ENCODE results near the gene BAIAP3. TPM values are rescaled to one million over a fixed set of nuclear protein-coding genes. Genes with fewer than 3 reads are reported as not detected.

The BAIAP3 gene
- total RNA-seq, 1 donor from 2014 or later = 3.0 TPM

DNA sequence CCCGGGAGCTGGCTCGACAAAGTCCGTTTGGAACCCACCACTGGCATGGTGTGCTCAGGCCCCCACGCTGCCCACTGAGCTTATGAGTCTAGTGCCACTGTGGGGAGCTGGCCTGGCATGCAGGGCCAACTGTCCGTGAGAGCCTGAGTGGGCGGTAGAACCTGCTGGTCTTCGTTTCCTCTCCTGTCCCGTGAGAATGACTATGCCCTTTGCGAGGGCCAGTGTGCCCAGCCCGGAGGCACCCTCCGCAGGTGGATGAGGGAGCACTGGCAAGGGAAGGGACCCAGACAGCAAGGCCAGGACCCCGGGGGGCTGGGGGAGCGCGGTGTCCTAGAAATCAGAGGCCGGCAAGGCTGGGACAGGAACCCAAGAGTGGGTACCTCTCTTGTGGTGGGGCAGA, 3.2 kb downstream of the BAIAP3 start:
- DNase-seq (no peak), ATAC-seq (no peak)
- H3K4me1 ChIP-seq = peaks cover 26% of the 10 kb centered on the region
- no peak overlapping the region for H3K27ac ChIP-seq
- TF ChIP-seq, protein P1, sequence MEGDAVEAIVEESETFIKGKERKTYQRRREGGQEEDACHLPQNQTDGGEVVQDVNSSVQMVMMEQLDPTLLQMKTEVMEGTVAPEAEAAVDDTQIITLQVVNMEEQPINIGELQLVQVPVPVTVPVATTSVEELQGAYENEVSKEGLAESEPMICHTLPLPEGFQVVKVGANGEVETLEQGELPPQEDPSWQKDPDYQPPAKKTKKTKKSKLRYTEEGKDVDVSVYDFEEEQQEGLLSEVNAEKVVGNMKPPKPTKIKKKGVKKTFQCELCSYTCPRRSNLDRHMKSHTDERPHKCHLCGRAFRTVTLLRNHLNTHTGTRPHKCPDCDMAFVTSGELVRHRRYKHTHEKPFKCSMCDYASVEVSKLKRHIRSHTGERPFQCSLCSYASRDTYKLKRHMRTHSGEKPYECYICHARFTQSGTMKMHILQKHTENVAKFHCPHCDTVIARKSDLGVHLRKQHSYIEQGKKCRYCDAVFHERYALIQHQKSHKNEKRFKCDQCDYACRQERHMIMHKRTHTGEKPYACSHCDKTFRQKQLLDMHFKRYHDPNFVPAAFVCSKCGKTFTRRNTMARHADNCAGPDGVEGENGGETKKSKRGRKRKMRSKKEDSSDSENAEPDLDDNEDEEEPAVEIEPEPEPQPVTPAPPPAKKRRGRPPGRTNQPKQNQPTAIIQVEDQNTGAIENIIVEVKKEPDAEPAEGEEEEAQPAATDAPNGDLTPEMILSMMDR (IDR thresholded peaks at IDR 0.05) = no peak
- no peaks in the 10 kb centered on the region for H3K9me3 ChIP-seq
- H3K27me3 ChIP-seq = peaks cover 49% of the 10 kb centered on the region
- H3K36me3 ChIP-seq = no peaks in the 10 kb centered on the region
- H3K4me3 ChIP-seq = no peak overlapping the region
- intact Hi-C loops (cut with DNase I) = no loop called here

DNA sequence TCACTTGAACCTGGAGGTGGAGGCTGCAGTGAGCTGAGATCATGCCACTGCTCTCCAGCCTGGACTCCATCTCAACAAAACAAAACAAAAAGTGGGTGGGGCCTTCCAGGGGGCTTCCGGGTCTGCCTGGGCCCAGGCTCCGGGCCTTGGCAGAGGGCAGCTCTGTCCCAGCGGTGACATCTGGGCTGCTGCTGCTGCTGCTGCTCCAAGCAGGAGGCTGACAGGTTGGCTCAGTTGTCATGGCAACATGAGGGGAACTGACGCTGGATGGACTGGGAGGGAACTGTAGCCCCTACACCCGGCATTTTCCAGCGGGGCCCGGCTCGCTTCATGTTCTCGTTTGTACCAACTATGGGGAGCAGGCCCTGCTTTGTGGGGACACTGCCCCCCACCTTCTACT, 4.0 kb downstream of the BAIAP3 start:
- DNase-seq = no peak
- H3K36me3 ChIP-seq = no peaks in the 10 kb centered on the region
- H3K4me1 ChIP-seq = peaks cover 21% of the 10 kb centered on the region
- intact Hi-C loops (cut with DNase I) = no loop called here
- ATAC-seq = no peak
- TF ChIP-seq, protein P1 (IDR thresholded peaks at IDR 0.05) = no peak
- H3K9me3 ChIP-seq = no peaks in the 10 kb centered on the region
- H3K27ac ChIP-seq = no peak overlapping the region
- H3K27me3 ChIP-seq = peaks cover 40% of the 10 kb centered on the region
- no peak overlapping the region for H3K4me3 ChIP-seq

DNA sequence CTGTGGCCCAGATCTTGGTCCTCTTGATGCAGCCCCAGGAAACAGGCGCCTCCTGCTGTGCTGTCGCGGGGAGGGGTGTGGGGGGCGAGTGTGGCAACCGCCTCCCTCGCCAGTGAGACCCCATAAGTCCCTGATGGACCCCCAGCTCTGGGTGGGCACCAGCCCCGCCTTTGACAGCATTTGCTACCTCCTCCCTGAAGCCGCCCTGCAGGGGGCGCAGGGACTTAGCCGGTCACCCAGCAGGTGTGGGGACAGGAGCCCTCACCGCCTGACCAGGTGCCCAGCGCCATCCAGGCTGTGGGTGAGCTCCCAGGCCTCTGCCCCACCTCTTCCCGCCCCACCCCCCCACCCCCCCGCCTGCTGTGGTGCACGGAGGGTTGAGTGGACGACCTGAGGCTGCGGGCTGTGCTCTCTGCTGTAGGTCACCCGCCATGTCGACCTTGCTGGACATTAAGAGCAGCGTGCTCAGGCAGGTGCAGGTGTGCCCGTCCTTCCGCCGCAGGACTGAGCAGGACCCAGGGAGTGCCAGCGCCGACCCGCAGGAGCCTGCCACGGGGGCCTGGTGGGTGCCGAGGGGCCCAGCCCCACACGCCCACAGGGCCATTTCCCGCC, 4.8 kb downstream of the BAIAP3 start:
- Histone ChIP-seq H3K9me3 (no peaks in the 10 kb centered on the region), H3K27ac (no peak overlapping the region), H3K36me3 (no peaks in the 10 kb centered on the region), H3K4me3 (no peak overlapping the region), H3K27me3 (peaks cover 33% of the 10 kb centered on the region), H3K4me1 (peaks cover 16% of the 10 kb centered on the region)
- DNase-seq = no peak
- ATAC-seq = no peak
- TF ChIP-seq, protein P1 (IDR thresholded peaks at IDR 0.05) = peak; percentile 18
- intact Hi-C loops (cut with DNase I) = no loop called here

DNA sequence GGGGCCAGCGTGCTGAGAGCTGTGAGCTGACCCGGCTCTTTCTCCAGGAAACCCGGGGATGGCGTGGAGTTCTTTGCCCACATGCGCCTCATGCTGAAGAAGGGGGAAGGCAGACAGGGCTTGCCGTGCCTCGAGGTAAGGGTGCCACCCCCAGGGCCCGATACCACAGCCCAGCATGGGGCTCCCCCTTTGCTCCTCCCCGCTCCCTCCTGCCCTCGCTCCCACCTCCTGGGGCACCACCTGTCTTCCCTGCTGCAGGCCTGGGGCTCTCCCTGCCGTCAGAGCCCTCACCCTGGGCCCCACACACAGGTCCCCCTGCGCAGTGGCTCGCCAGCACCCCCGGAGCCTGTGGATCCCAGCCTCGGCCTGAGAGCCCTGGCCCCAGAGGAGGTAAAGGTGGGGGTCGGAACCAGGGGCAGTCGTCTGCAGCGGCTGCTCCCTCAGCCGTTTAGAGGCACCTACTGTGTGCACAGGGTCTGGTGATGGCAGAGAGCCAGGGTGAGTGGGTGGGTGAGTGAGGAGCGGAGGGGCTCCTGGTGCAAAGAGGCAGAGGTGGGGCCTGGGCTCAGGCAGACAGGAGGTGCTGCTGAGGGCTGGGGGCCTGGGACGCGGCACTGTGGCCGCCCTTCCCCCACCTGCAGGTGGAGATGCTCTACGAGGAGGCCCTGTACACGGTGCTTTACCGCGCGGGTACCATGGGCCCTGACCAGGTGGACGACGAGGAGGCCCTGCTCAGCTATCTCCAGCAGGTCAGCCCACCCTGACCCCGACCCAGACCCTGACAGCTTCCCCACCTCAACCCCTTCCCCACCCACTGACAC, 5.6 kb downstream of the BAIAP3 start:
- intact Hi-C loops (cut with DNase I) = no loop called here
- no peak for DNase-seq

DNA sequence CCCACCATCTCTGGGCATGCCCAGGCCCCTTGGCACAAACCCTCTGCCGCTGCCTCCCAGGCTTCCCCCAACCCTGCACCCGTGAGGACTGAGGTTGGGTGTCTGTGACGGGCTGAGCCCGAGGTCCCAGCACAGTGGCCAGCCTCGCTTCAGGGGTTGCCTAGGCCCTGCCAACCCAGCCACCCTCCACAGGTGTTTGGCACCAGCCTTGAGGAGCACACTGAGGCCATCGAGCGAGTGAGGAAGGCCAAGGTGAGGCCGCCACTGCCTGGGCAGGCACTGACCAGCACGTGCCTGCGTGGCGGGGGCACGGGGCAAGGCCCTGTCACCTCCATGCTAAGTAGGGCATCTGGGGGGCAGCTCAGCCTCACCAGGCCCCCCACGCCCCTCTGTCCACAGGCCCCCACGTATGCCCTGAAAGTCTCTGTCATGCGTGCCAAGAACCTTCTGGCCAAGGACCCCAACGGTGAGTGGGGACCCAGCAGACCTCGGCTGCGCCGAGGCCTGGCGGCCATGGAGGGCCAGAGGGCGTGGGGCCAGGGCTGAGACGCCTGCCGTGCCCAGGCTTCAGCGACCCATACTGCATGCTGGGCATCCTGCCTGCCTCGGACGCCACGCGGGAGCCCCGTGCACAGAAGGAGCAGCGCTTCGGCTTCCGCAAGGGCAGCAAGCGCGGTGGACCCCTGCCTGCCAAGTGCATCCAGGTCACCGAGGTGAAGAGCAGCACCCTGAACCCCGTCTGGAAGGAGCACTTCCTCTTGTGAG, 7.5 kb downstream of the BAIAP3 start:
- H3K36me3 ChIP-seq = no peaks in the 10 kb centered on the region
- TF ChIP-seq, protein P1 (IDR thresholded peaks at IDR 0.05) = no peak
- ATAC-seq (no peak), DNase-seq (no peak)
- H3K27ac ChIP-seq = no peak overlapping the region
- H3K9me3 ChIP-seq = no peaks in the 10 kb centered on the region
- no peak overlapping the region for H3K4me3 ChIP-seq
- H3K4me1 ChIP-seq = peaks cover 8% of the 10 kb centered on the region
- intact Hi-C loops (cut with DNase I) = no loop called here
- H3K27me3 ChIP-seq = peaks cover 9% of the 10 kb centered on the region

More for the DNA sequence above, 5.6 kb downstream of the BAIAP3 start:
- no peaks in the 10 kb centered on the region for H3K9me3 ChIP-seq
- no peak overlapping the region for H3K27ac ChIP-seq
- TF ChIP-seq, protein P1 (IDR thresholded peaks at IDR 0.05) = no peak
- no peak for ATAC-seq
- peaks cover 27% of the 10 kb centered on the region for H3K27me3 ChIP-seq
- no peaks in the 10 kb centered on the region for H3K36me3 ChIP-seq
- H3K4me3 ChIP-seq = no peak overlapping the region
- H3K4me1 ChIP-seq = peaks cover 13% of the 10 kb centered on the region
